ENCODE measurements around the gene INTS11.

INTS11 gene

DNA sequence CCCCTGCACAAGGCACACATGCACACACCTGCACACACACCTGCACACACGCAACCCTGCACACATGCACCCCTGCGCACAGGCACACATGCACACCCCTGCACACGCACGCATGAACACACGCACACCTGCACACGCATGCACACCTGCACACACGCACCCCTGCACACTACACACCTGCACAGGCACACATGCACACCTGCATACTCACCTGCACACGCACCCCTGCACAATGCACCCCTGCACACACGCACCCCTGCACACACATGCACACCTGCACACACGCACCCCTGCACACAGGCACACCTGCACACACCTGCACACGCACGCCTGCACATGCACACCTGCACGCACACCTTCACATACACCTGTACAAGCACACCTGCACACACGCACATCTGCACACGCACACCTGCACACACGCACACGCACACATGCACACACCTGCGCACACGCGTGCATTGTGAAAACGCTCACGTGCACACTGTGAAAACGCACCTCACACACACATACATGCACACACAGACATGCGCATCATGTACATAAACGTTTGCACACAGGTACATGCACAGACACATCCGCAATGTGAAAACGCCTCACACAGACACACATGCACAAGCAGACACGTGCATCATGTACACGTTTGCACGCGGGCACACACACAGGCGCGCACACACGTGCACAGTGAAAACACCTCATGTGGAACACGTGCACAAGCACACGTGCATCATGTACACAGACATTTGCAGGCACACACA is 16.5 kb upstream of the INTS11 start:
- no peak for FAIRE-seq
- TF ChIP-seq, protein P1, sequence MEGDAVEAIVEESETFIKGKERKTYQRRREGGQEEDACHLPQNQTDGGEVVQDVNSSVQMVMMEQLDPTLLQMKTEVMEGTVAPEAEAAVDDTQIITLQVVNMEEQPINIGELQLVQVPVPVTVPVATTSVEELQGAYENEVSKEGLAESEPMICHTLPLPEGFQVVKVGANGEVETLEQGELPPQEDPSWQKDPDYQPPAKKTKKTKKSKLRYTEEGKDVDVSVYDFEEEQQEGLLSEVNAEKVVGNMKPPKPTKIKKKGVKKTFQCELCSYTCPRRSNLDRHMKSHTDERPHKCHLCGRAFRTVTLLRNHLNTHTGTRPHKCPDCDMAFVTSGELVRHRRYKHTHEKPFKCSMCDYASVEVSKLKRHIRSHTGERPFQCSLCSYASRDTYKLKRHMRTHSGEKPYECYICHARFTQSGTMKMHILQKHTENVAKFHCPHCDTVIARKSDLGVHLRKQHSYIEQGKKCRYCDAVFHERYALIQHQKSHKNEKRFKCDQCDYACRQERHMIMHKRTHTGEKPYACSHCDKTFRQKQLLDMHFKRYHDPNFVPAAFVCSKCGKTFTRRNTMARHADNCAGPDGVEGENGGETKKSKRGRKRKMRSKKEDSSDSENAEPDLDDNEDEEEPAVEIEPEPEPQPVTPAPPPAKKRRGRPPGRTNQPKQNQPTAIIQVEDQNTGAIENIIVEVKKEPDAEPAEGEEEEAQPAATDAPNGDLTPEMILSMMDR (IDR thresholded peaks at IDR 0.05; ENCODE audit: insufficient read depth, missing control alignments) = no peak
- no peak for DNase-seq (ENCODE audit: insufficient read length, low spot score)

DNA sequence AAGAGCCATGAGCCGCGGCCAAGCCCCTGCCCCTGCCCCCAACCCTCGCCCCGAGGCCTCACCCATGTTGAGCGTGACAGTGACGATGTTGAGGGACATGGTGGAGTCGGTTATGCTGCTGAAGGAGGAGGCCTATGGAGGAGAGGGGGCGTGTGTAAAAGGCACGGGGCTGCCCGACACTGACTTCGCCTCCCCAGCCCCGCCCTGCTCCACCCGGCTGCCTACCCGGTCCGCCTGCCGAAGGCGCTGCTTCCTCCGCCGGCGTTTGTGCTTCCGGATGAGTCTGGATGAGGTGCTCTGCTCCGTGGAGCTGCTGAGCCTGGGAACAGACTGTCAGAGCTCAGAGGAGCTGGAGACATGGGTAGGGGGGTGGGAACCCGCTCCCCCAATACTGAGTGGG is 15.7 kb upstream of the INTS11 start:
- TF ChIP-seq, protein P1 (IDR thresholded peaks at IDR 0.05; ENCODE audit: insufficient read depth, missing control alignments) = no peak
- no peak for FAIRE-seq

DNA sequence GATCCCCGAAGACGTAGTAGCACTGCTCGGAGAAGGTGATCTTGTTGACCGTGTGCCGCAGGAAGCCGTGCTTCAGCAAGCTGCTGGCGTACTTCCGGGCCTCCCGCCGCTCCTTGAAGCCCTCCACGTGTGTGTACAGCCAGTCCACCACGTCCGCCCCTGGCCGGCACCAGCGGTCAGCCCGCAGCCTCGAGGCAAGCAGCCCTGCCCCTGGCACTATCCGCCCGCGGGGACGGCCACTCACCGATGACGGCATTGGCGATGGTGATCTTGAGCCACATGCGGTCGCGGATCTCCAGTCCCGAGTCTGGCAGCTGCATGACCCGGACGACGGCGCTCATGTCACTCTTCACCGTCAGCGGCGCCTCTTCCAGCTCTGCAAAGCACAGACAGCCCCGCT is 13.8 kb upstream of the INTS11 start:
- DNase-seq (ENCODE audit: insufficient read length, low spot score) = no peak
- FAIRE-seq = no peak
- TF ChIP-seq, protein P1 (IDR thresholded peaks at IDR 0.05; ENCODE audit: insufficient read depth, missing control alignments) = no peak

More for the DNA sequence above, 15.7 kb upstream of the INTS11 start:
- DNase-seq (ENCODE audit: insufficient read length, low spot score) = no peak

DNA sequence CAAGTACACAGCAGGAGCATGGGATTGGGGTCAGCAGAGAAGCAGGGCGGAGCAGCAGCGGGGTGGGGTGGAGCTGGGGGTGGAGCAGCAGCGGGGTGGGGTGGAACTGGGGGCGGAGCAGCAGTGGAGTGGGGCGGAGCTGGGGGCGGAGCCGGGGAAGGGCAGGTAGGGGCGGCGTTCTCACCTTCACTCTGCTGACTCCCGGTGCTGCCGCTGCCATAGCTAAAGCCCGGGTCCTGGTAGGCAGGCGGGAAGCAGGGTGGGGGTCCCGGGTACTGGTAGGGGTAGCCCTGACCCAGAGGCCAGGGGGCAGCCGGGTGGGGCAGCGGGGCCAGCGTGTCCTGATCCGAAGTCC is 13.3 kb upstream of the INTS11 start:
- TF ChIP-seq, protein P1 (IDR thresholded peaks at IDR 0.05; ENCODE audit: insufficient read depth, missing control alignments) = no peak
- FAIRE-seq (no peak), DNase-seq (ENCODE audit: insufficient read length, low spot score) (no peak)

DNA sequence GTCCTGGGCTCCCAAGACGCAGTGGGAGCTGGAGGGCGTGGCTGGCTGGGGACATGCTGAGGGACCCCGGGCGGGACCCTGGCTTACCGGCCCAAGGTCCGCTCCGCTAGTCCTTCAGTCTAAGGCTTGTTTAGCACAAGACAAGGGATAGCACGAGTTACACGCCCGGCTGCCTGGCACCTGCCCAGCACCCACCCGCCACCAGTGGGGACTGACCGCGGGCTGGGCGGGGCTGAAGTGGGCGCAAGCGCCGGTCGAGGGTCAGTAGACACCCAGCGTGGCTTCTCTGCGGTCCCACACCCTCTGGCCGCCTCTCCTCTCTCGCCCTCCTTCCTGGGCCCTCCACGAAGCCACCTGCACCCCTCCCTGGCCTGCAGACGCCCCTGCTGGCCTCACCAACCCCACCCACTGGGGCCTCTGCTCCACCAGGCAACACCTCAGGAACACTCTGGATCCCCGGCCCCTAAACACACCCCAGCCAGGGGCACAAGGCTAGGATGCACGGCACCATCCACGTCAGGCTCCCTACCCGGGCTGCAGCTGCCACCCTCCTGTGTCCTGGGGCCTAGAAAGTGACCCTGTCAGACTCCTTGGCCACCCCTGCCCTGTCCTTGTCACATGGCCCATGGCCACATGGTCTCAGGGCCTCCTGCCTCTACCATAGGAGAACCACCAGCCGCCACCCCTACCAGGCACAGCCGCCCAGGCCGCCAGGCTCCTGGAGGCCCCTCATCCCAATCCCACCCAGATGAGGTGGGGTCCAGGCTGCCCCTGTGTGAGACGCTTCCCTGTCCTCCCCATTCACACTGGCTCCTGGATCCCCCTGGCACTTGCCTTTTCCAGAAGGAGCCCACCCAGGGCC is 12.7 kb upstream of the INTS11 start:
- DNase-seq (ENCODE audit: insufficient read length, low spot score) = no peak
- TF ChIP-seq, protein P1 (IDR thresholded peaks at IDR 0.05; ENCODE audit: insufficient read depth, missing control alignments) = no peak
- no peak for FAIRE-seq

DNA sequence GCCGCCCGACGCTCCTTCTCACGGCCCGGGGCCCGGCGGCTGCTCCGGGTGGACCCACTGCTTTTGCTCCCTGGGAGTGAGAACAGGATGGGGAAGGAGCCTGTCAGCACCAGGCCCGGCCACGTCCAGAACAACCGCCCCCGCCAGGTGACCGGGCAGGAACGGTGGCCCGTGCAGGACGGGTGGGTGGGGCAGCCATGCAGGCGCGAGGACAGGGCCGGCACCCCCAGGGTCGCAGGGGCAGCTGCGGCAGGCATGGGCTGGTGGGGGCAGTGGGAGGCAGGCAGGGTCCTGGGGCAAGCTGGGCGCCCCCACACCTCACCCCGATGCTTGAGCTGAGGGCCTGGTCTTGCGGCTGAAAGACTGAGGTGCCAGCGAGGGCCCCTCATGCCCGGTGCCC is 12.0 kb upstream of the INTS11 start:
- FAIRE-seq (no peak), DNase-seq (ENCODE audit: insufficient read length, low spot score) (no peak)
- TF ChIP-seq, protein P1 (IDR thresholded peaks at IDR 0.05; ENCODE audit: insufficient read depth, missing control alignments) = no peak
